Measurements from ENCODE around the gene ASGR2. TPM values are rescaled to one million over a fixed set of nuclear protein-coding genes. Genes with fewer than 3 reads are reported as not detected.

ASGR2 gene
- total and polyA plus RNA-seq, 2 of the 13 experiments (the other 11 are each of a cell fraction or from before 2014, with no cell fraction given): 320 to 754 TPM

DNA sequence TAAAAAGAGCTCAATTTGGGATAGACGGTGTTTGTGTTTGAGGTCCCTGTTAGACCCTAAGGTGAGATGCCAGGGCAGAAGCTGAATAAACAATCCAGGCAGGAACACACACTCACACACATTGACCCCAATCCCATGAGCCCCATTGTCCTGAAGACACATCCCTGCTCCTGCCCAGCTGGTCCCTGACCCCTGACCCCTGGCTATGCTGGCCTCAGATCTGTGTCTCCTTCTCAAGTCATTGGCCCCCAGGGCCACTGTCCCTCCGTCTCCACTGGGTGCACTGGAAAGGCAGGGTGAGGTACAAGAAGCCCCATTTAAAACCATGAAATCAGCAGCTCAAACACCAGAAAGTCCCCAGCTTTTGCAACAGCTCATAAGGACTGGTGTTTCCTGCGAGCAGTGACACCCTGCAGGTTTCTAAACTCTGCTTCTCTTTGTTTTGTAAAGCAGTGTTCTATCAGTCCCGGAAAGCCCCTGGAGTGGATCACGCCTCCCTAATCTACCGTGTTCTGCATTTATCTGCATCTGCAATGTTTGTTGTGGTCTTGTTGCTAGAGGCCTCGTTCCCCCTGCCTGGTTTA lies 18.0 kb upstream of the ASGR2 start (continued):
- TF ChIP-seq, protein P1, sequence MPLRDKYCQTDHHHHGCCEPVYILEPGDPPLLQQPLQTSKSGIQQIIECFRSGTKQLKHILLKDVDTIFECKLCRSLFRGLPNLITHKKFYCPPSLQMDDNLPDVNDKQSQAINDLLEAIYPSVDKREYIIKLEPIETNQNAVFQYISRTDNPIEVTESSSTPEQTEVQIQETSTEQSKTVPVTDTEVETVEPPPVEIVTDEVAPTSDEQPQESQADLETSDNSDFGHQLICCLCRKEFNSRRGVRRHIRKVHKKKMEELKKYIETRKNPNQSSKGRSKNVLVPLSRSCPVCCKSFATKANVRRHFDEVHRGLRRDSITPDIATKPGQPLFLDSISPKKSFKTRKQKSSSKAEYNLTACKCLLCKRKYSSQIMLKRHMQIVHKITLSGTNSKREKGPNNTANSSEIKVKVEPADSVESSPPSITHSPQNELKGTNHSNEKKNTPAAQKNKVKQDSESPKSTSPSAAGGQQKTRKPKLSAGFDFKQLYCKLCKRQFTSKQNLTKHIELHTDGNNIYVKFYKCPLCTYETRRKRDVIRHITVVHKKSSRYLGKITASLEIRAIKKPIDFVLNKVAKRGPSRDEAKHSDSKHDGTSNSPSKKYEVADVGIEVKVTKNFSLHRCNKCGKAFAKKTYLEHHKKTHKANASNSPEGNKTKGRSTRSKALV (CRISPR knock-in tag; IDR thresholded peaks at IDR 0.05): no peak
- TF ChIP-seq, protein P2, sequence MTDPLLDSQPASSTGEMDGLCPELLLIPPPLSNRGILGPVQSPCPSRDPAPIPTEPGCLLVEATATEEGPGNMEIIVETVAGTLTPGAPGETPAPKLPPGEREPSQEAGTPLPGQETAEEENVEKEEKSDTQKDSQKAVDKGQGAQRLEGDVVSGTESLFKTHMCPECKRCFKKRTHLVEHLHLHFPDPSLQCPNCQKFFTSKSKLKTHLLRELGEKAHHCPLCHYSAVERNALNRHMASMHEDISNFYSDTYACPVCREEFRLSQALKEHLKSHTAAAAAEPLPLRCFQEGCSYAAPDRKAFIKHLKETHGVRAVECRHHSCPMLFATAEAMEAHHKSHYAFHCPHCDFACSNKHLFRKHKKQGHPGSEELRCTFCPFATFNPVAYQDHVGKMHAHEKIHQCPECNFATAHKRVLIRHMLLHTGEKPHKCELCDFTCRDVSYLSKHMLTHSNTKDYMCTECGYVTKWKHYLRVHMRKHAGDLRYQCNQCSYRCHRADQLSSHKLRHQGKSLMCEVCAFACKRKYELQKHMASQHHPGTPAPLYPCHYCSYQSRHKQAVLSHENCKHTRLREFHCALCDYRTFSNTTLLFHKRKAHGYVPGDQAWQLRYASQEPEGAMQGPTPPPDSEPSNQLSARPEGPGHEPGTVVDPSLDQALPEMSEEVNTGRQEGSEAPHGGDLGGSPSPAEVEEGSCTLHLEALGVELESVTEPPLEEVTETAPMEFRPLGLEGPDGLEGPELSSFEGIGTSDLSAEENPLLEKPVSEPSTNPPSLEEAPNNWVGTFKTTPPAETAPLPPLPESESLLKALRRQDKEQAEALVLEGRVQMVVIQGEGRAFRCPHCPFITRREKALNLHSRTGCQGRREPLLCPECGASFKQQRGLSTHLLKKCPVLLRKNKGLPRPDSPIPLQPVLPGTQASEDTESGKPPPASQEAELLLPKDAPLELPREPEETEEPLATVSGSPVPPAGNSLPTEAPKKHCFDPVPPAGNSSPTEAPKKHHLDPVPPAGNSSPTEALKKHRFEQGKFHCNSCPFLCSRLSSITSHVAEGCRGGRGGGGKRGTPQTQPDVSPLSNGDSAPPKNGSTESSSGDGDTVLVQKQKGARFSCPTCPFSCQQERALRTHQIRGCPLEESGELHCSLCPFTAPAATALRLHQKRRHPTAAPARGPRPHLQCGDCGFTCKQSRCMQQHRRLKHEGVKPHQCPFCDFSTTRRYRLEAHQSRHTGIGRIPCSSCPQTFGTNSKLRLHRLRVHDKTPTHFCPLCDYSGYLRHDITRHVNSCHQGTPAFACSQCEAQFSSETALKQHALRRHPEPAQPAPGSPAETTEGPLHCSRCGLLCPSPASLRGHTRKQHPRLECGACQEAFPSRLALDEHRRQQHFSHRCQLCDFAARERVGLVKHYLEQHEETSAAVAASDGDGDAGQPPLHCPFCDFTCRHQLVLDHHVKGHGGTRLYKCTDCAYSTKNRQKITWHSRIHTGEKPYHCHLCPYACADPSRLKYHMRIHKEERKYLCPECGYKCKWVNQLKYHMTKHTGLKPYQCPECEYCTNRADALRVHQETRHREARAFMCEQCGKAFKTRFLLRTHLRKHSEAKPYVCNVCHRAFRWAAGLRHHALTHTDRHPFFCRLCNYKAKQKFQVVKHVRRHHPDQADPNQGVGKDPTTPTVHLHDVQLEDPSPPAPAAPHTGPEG (CRISPR knock-in tag; IDR thresholded peaks at IDR 0.05): no peak
- TF ChIP-seq SKI (IDR thresholded peaks at IDR 0.05; ENCODE audit: partially characterized antibody): no peak
- TF ChIP-seq ZFP37 (CRISPR knock-in tag; IDR thresholded peaks at IDR 0.05; ENCODE audit: borderline replicate concordance): no peak
- TF ChIP-seq, protein P3, sequence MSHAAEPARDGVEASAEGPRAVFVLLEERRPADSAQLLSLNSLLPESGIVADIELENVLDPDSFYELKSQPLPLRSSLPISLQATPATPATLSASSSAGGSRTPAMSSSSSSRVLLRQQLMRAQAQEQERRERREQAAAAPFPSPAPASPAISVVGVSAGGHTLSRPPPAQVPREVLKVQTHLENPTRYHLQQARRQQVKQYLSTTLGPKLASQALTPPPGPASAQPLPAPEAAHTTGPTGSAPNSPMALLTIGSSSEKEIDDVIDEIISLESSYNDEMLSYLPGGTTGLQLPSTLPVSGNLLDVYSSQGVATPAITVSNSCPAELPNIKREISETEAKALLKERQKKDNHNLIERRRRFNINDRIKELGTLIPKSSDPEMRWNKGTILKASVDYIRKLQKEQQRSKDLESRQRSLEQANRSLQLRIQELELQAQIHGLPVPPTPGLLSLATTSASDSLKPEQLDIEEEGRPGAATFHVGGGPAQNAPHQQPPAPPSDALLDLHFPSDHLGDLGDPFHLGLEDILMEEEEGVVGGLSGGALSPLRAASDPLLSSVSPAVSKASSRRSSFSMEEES (CRISPR knock-in tag; IDR thresholded peaks at IDR 0.05): no peak
- peak; percentile 80; the same call in 1 of the 2 replicates for TF ChIP-seq SOX5 (CRISPR knock-in tag; IDR thresholded peaks at IDR 0.05; ENCODE audit: borderline replicate concordance)
- 0 out of 2 replicates have a peak, but pooled peaks have one; percentile 11 for TF ChIP-seq STAG1 (CRISPR knock-in tag; IDR thresholded peaks at IDR 0.05)
- TF ChIP-seq SOX6 (IDR thresholded peaks at IDR 0.05): no peak
- peak; percentile 91 for TF ChIP-seq SOX6 (CRISPR knock-in tag; IDR thresholded peaks at IDR 0.05)
- no peak for TF ChIP-seq WIZ (CRISPR knock-in tag; IDR thresholded peaks at IDR 0.05)
- TF ChIP-seq SPEN (CRISPR knock-in tag; IDR thresholded peaks at IDR 0.05; ENCODE audit: low read depth): peak; percentile 33; the same call in 1 of the 2 replicates
- TF ChIP-seq RXRA (CRISPR knock-in tag; IDR thresholded peaks at IDR 0.05): peak; percentile 47; the same call in 1 of the 2 replicates
- peak; percentile 84; the same call in 1 of the 2 replicates for TF ChIP-seq PITX1 (CRISPR knock-in tag; IDR thresholded peaks at IDR 0.05)
- no peak for TF ChIP-seq SNRNP70 (IDR thresholded peaks at IDR 0.05; ENCODE audit: low read depth, low read length)
- no peak for TF ChIP-seq DMAP1 (CRISPR knock-in tag; IDR thresholded peaks at IDR 0.05)
- TF ChIP-seq HMG20B (CRISPR knock-in tag; conservative IDR thresholded peaks at IDR 0.05): no peak
- TF ChIP-seq MIER2 (CRISPR knock-in tag; IDR thresholded peaks at IDR 0.05): no peak
- no peak for TF ChIP-seq ZEB1 (IDR thresholded peaks at IDR 0.05; ENCODE audit: insufficient replicate concordance, low read depth)
- peak; percentile 27; the same call in 1 of the 2 replicates for TF ChIP-seq FOXA3 (CRISPR knock-in tag; IDR thresholded peaks at IDR 0.05)
- no peak for TF ChIP-seq SNAI1 (CRISPR knock-in tag; IDR thresholded peaks at IDR 0.05; ENCODE audit: borderline replicate concordance)
- peak; percentile 54 for TF ChIP-seq TEAD3 (CRISPR knock-in tag; optimal IDR thresholded peaks at IDR 0.05; ENCODE audit: borderline replicate concordance)
- no peak for TF ChIP-seq YEATS2 (CRISPR knock-in tag; IDR thresholded peaks at IDR 0.05; ENCODE audit: borderline replicate concordance)
